Immature natural killer cell (primary cell): ENCODE data around the gene YARS2. TPM values are rescaled to one million over a fixed set of nuclear protein-coding genes. Genes with fewer than 3 reads are reported as not detected.
"Not testable (repeated sequence)": the region's sequence is repeated elsewhere in the genome, so short reads cannot be mapped to it uniquely, and the experiment has no call there.

ENCODE experiments used
- DNase-seq, 3 donors: peaks; one replicate each; pipeline ENCODE4 v3.0.0; 2022; ENCODE audit warnings: mixed read lengths in 1 of 3
- H3K27ac Mint-ChIP-seq, 6 donors: one replicate each; pipeline ENCODE4 v1.8.0; 2020; ENCODE audit warnings: mixed read lengths in 6 of 6, mild to moderate bottlenecking in 5 of 6, inconsistent platforms in 4 of 6, moderate library complexity in 3 of 6
- H3K27me3 Mint-ChIP-seq, 3 donors: one replicate each; pipeline ENCODE4 v1.8.0; 2020 to 2021; ENCODE audit warnings: low read depth in 3 of 3, mild to moderate bottlenecking in 3 of 3, mixed read lengths in 3 of 3, moderate library complexity in 3 of 3, inconsistent platforms in 1 of 3
- H3K36me3 Mint-ChIP-seq, 3 donors: one replicate each; pipeline ENCODE4 v1.8.0; 2020; ENCODE audit warnings: mixed read lengths in 3 of 3, inconsistent platforms in 2 of 3, mild to moderate bottlenecking in 2 of 3
- H3K4me1 Mint-ChIP-seq, 2 donors: one replicate each; pipeline ENCODE4 v1.8.0; 2020; ENCODE audit warnings: inconsistent platforms in 2 of 2, mild to moderate bottlenecking in 2 of 2, mixed read lengths in 2 of 2, moderate library complexity in 1 of 2
- H3K4me3 Mint-ChIP-seq, 5 donors: one replicate each; pipeline ENCODE4 v1.8.0; 2020; ENCODE audit warnings: mild to moderate bottlenecking in 5 of 5, mixed read lengths in 5 of 5, inconsistent platforms in 3 of 5, moderate library complexity in 3 of 5
- H3K9me3 Mint-ChIP-seq, 6 donors: one replicate each; pipeline ENCODE4 v1.8.0; 2020; ENCODE audit warnings: mild to moderate bottlenecking in 6 of 6, mixed read lengths in 6 of 6, inconsistent platforms in 4 of 6, moderate library complexity in 3 of 6
- polyA plus RNA-seq, 3 donors: library from polyadenylated mRNA; unstranded; fragments of 300-500 nt; fragmentation: Illumina TruSeq; gene quantifications; one replicate each; pipeline ENCODE4 v1.2.3, GENCODE V29; 2021

The YARS2 gene
- polyA plus RNA-seq, 3 donors from 2014 or later = 8.8 to 19.1 (median 13.7) TPM

- no peaks in the 10 kb centered on the region for H3K9me3 Mint-ChIP-seq
- no peaks in the 10 kb centered on the region for H3K27me3 Mint-ChIP-seq
- no peaks in the 10 kb centered on the region for H3K4me1 Mint-ChIP-seq
- no peak overlapping the region for H3K27ac Mint-ChIP-seq
- DNase-seq = no peak
- H3K36me3 Mint-ChIP-seq = peaks cover 0 to 22% (median 21%) of the 10 kb centered on the region in 3 donors
- H3K4me3 Mint-ChIP-seq = no peak overlapping the region
Observed at GRCh38 chr12:32734952-32735351, 20.7 kb downstream of the YARS2 start.

- Mint-ChIP-seq H3K27me3 (no peaks in the 10 kb centered on the region), H3K36me3 (peaks cover 9 to 20% (median 11%) of the 10 kb centered on the region in 3 donors), H3K27ac (peak overlapping the region in 1 of 6 donors; percentile 9), H3K4me3 (no peak overlapping the region), H3K9me3 (no peaks in the 10 kb centered on the region), H3K4me1 (no peaks in the 10 kb centered on the region)
- no peak for DNase-seq
Observed at GRCh38 chr12:32727237-32727636, 28.5 kb downstream of the YARS2 start.

- Mint-ChIP-seq H3K27ac (peak overlapping the region in 1 of 6 donors; percentile 34), H3K4me3 (no peak overlapping the region), H3K4me1 (no peaks in the 10 kb centered on the region), H3K27me3 (peaks cover 0 to 1% (median 0%) of the 10 kb centered on the region in 3 donors), H3K36me3 (peaks cover 6 to 24% (median 9%) of the 10 kb centered on the region in 3 donors), H3K9me3 (no peaks in the 10 kb centered on the region)
- DNase-seq = no peak
Observed at GRCh38 chr12:32726286-32726685, 29.4 kb downstream of the YARS2 start.

- peaks cover 4 to 20% (median 9%) of the 10 kb centered on the region in 3 donors for H3K36me3 Mint-ChIP-seq
- not testable (repeated sequence) for H3K4me3 Mint-ChIP-seq, DNase-seq, H3K27me3 Mint-ChIP-seq, H3K4me1 Mint-ChIP-seq, H3K27ac Mint-ChIP-seq, H3K9me3 Mint-ChIP-seq
Observed at GRCh38 chr12:32725308-32725707, 30.4 kb downstream of the YARS2 start.

- Mint-ChIP-seq H3K27me3 (peaks cover 0 to 1% (median 0%) of the 10 kb centered on the region in 3 donors), H3K4me1 (no peaks in the 10 kb centered on the region), H3K36me3 (peaks cover 0 to 16% (median 3%) of the 10 kb centered on the region in 3 donors), H3K4me3 (no peak overlapping the region), H3K27ac (no peak overlapping the region), H3K9me3 (no peaks in the 10 kb centered on the region)
- no peak for DNase-seq
Observed at GRCh38 chr12:32718926-32719325, 36.8 kb downstream of the YARS2 start.

- H3K36me3 Mint-ChIP-seq = peaks cover 10 to 21% (median 11%) of the 10 kb centered on the region in 3 donors
- H3K4me3 Mint-ChIP-seq = no peak overlapping the region
Observed at GRCh38 chr12:32714772-32715171, 40.9 kb downstream of the YARS2 start.

GRCh38 chr12:32708926-32709325 lies 46.8 kb downstream of the YARS2 start:
- Mint-ChIP-seq H3K36me3 (peaks cover 7 to 27% (median 11%) of the 10 kb centered on the region in 3 donors), H3K9me3 (no peaks in the 10 kb centered on the region), H3K27ac (no peak overlapping the region), H3K27me3 (peaks cover 0 to 3% (median 0%) of the 10 kb centered on the region in 3 donors), H3K4me1 (peaks cover 2 to 12% of the 10 kb centered on the region in 2 donors), H3K4me3 (no peak overlapping the region)
- no peak for DNase-seq

More at GRCh38 chr12:32714772-32715171, 40.9 kb downstream of the YARS2 start:
- no peak overlapping the region for H3K27ac Mint-ChIP-seq
- no peaks in the 10 kb centered on the region for H3K4me1 Mint-ChIP-seq
- H3K27me3 Mint-ChIP-seq = peaks cover 0 to 3% (median 0%) of the 10 kb centered on the region in 3 donors
- DNase-seq = no peak
- H3K9me3 Mint-ChIP-seq = no peaks in the 10 kb centered on the region

- Mint-ChIP-seq H3K27ac (peak overlapping the region in 1 of 6 donors; percentile 9), H3K27me3 (no peaks in the 10 kb centered on the region), H3K4me3 (no peak overlapping the region), H3K36me3 (peaks cover under 1 to 15% (median 5%) of the 10 kb centered on the region in 3 donors), H3K9me3 (no peaks in the 10 kb centered on the region), H3K4me1 (peaks cover 2 to 20% of the 10 kb centered on the region in 2 donors)
- no peak for DNase-seq
Observed at GRCh38 chr12:32706335-32707024, 49.2 kb downstream of the YARS2 start.

GRCh38 chr12:32705783-32706182 lies 49.9 kb downstream of the YARS2 start:
- Mint-ChIP-seq H3K36me3 (peaks cover 3 to 12% (median 4%) of the 10 kb centered on the region in 3 donors), H3K4me1 (peaks cover 2 to 20% of the 10 kb centered on the region in 2 donors), H3K27me3 (no peaks in the 10 kb centered on the region), H3K9me3 (no peaks in the 10 kb centered on the region), H3K4me3 (no peak overlapping the region), H3K27ac (no peak overlapping the region)
- no peak for DNase-seq

- Mint-ChIP-seq H3K9me3 (no peaks in the 10 kb centered on the region), H3K36me3 (peaks cover 3 to 7% (median 4%) of the 10 kb centered on the region in 3 donors), H3K4me1 (peaks cover 8 to 34% of the 10 kb centered on the region in 2 donors), H3K27ac (peak overlapping the region in 3 of 6 donors; percentile 4 to 10 (median 5)), H3K4me3 (no peak overlapping the region), H3K27me3 (no peaks in the 10 kb centered on the region)
- DNase-seq = no peak
Observed at GRCh38 chr12:32702946-32703345, 52.8 kb downstream of the YARS2 start.

- H3K27me3 Mint-ChIP-seq = no peaks in the 10 kb centered on the region
- no peak overlapping the region for H3K4me3 Mint-ChIP-seq
- no peaks in the 10 kb centered on the region for H3K9me3 Mint-ChIP-seq
- DNase-seq = no peak
- H3K4me1 Mint-ChIP-seq = peaks cover 8 to 38% of the 10 kb centered on the region in 2 donors
- peak overlapping the region in 1 of 6 donors; percentile 5 for H3K27ac Mint-ChIP-seq
- H3K36me3 Mint-ChIP-seq = peaks cover 3 to 6% (median 4%) of the 10 kb centered on the region in 3 donors
Observed at GRCh38 chr12:32702473-32702872, 53.2 kb downstream of the YARS2 start.

GRCh38 chr12:32699437-32699836 lies 56.3 kb downstream of the YARS2 start:
- H3K27me3 Mint-ChIP-seq, H3K27ac Mint-ChIP-seq: not testable (repeated sequence)
- peaks cover 8 to 31% of the 10 kb centered on the region in 2 donors for H3K4me1 Mint-ChIP-seq

GRCh38 chr12:32698285-32698684 lies 57.4 kb downstream of the YARS2 start:
- no peak overlapping the region for H3K27ac Mint-ChIP-seq
- no peaks in the 10 kb centered on the region for H3K9me3 Mint-ChIP-seq
- H3K4me3 Mint-ChIP-seq = no peak overlapping the region
- peaks cover 3 to 15% (median 8%) of the 10 kb centered on the region in 3 donors for H3K36me3 Mint-ChIP-seq
- no peak for DNase-seq
- H3K4me1 Mint-ChIP-seq = peaks cover 8 to 38% of the 10 kb centered on the region in 2 donors
- no peaks in the 10 kb centered on the region for H3K27me3 Mint-ChIP-seq

More at GRCh38 chr12:32699437-32699836, 56.3 kb downstream of the YARS2 start:
- H3K36me3 Mint-ChIP-seq = peaks cover 3 to 13% (median 8%) of the 10 kb centered on the region in 3 donors
- not testable (repeated sequence) for H3K9me3 Mint-ChIP-seq, DNase-seq, H3K4me3 Mint-ChIP-seq

GRCh38 chr12:32697445-32697844 lies 58.3 kb downstream of the YARS2 start:
- Mint-ChIP-seq H3K4me1 (peaks cover 12 to 39% of the 10 kb centered on the region in 2 donors), H3K4me3 (no peak overlapping the region), H3K9me3 (no peaks in the 10 kb centered on the region), H3K36me3 (peaks cover 3 to 15% (median 8%) of the 10 kb centered on the region in 3 donors), H3K27ac (no peak overlapping the region), H3K27me3 (peaks cover 0 to 1% (median 0%) of the 10 kb centered on the region in 3 donors)
- no peak for DNase-seq
